GM23338 (cell line): ENCODE results near the gene HS1BP3. TPM values are rescaled to one million over a fixed set of nuclear protein-coding genes. Genes with fewer than 3 reads are reported as not detected.

Experiments used
- ATAC-seq: fragments of 200-7000 bp; cut with Tn5 transposase; 3 replicates; pipeline ENCODE4 v1.9.1; 2020
- DNase-seq: peaks from one replicate; pipeline ENCODE4 v3.0.0-alpha.2; 2015; ENCODE audit warnings: low spot score
- H2AFZ ChIP-seq: fragments of 200-600 bp; sonication (generic); 2 replicates; pipeline ENCODE4 v1.8.0; 2016; ENCODE audit warnings: antibody characterized with exemption, mild to moderate bottlenecking, moderate library complexity
- H3F3A ChIP-seq: fragments of 200-600 bp; sonication (generic); replicated peaks from 2 replicates; pipeline ENCODE4 v1.8.0; 2017; ENCODE audit warnings: antibody characterized with exemption, mixed run types, low read depth
- H3K27ac ChIP-seq: fragments of 200-600 bp; sonication (generic); 2 replicates; pipeline ENCODE4 v1.6.1; 2016; ENCODE audit warnings: low read depth
- H3K27me3 ChIP-seq: fragments of 200-600 bp; sonication (generic); 2 replicates; pipeline ENCODE4 v1.8.0; 2016; ENCODE audit warnings: mild to moderate bottlenecking, mixed run types, moderate library complexity; ENCODE audit not compliant: insufficient read depth
- H3K36me3 ChIP-seq: fragments of 200-600 bp; sonication (generic); 2 replicates; pipeline ENCODE4 v1.8.0; 2016; ENCODE audit warnings: mild to moderate bottlenecking; ENCODE audit not compliant: insufficient read depth
- H3K4me1 ChIP-seq: fragments of 200-600 bp; sonication (generic); 2 replicates; pipeline ENCODE4 v1.8.0; 2016; ENCODE audit warnings: mild to moderate bottlenecking, moderate library complexity; ENCODE audit not compliant: insufficient read depth
- H3K4me2 ChIP-seq: fragments of 200-600 bp; sonication (generic); 2 replicates; pipeline ENCODE4 v1.7.1; 2017; ENCODE audit warnings: mixed run types
- H3K4me3 ChIP-seq: fragments of 200-600 bp; sonication (generic); 2 replicates; pipeline ENCODE4 v1.6.1; 2016; ENCODE audit warnings: mixed run types
- H3K79me2 ChIP-seq: fragments of 200-600 bp; sonication (generic); replicated peaks from 2 replicates; pipeline ENCODE4 v1.8.0; 2017; ENCODE audit warnings: mild to moderate bottlenecking; ENCODE audit not compliant: insufficient read depth
- H3K9me2 ChIP-seq: fragments of 200-600 bp; sonication (generic); 2 replicates; pipeline ENCODE4 v1.8.0; 2017; ENCODE audit not compliant: insufficient read depth
- H4K20me1 ChIP-seq: fragments of 200-600 bp; sonication (generic); replicated peaks from 2 replicates; pipeline ENCODE4 v1.8.0; 2017; ENCODE audit warnings: mild to moderate bottlenecking; ENCODE audit not compliant: insufficient read depth
- H3K27ac Mint-ChIP-seq: 2 replicates; pipeline ENCODE4 v1.8.0; 2020; ENCODE audit warnings: inconsistent platforms, mild to moderate bottlenecking, moderate library complexity, mixed read lengths
- H3K27me3 Mint-ChIP-seq: 3 replicates; pipeline ENCODE4 v1.8.0; 2022; ENCODE audit warnings: low read depth, mild to moderate bottlenecking, moderate library complexity, mixed read lengths, inconsistent platforms; ENCODE audit not compliant: insufficient read depth, poor library complexity
- H3K36me3 Mint-ChIP-seq: 3 replicates; pipeline ENCODE4 v1.8.0; 2021; ENCODE audit warnings: low read depth, mild to moderate bottlenecking, inconsistent platforms, moderate library complexity, mixed read lengths
- H3K4me1 Mint-ChIP-seq: 3 replicates; pipeline ENCODE4 v1.8.0; 2020; ENCODE audit warnings: mild to moderate bottlenecking, inconsistent platforms, mixed read lengths
- H3K4me3 Mint-ChIP-seq: 3 replicates; pipeline ENCODE4 v1.8.0; 2021; ENCODE audit warnings: moderate library complexity, mild to moderate bottlenecking, inconsistent platforms, mixed read lengths
- H3K9me3 Mint-ChIP-seq: 3 replicates; pipeline ENCODE4 v1.8.0; 2020; ENCODE audit warnings: moderate library complexity, mild to moderate bottlenecking, inconsistent platforms, mixed read lengths
- CREB1 ChIP-seq: fragments of 250-450 bp; sonication (Bioruptor Pico); IDR thresholded peaks from 2 replicates; pipeline ENCODE4 v1.5.0; 2020; ENCODE audit warnings: low read depth, mild to moderate bottlenecking, moderate library complexity
- EZH2 ChIP-seq: fragments of 200-600 bp; sonication (generic); IDR thresholded peaks from one replicate; pipeline ENCODE4 v1.8.0; 2017; ENCODE audit warnings: antibody characterized with exemption, mild to moderate bottlenecking, low read depth; ENCODE audit not compliant: unreplicated experiment
- JUNB ChIP-seq: IDR thresholded peaks from one replicate; pipeline ENCODE4 v1.6.1; 2016; ENCODE audit warnings: antibody characterized with exemption; ENCODE audit not compliant: unreplicated experiment
- NANOG ChIP-seq: IDR thresholded peaks from 2 replicates; pipeline ENCODE4 v1.6.1; 2016; ENCODE audit warnings: antibody characterized with exemption, borderline replicate concordance
- STAT1 ChIP-seq: IDR thresholded peaks from one replicate; pipeline ENCODE4 v1.6.1; 2016; ENCODE audit warnings: antibody characterized with exemption; ENCODE audit not compliant: unreplicated experiment
- ZNF331 ChIP-seq: fragments of 250-450 bp; sonication (Bioruptor Pico); IDR thresholded peaks from 2 replicates; pipeline ENCODE4 v1.5.0; 2020; ENCODE audit warnings: low read depth, mild to moderate bottlenecking, moderate library complexity
- ZNF462 ChIP-seq: fragments of 250-450 bp; sonication (Bioruptor Pico); IDR thresholded peaks from 2 replicates; pipeline ENCODE4 v1.5.0; 2020; ENCODE audit warnings: mild to moderate bottlenecking, moderate library complexity
- polyA plus RNA-seq: library from polyadenylated mRNA; unstranded; fragments of >200 nt; fragmentation: Nextera tagmentation; extraction: Ambion mirVana; gene quantifications from 2 replicates; pipeline ENCODE4 v1.2.1, GENCODE V29; 2016
- total RNA-seq: library from RNA; depleted of rRNA; stranded (reverse); fragments of >200 nt; shearing (Covaris generic); gene quantifications from 2 replicates; pipeline ENCODE4 v1.2.3, GENCODE V29; 2014

The HS1BP3 gene
- total and polyA plus RNA-seq, 2 experiments from 2014 or later, result 7.2 to 15.0 TPM

GRCh38 chr2:20583425-20583881 is 67.4 kb downstream of the HS1BP3 start:
- H3K79me2 ChIP-seq, result no peaks in the 10 kb centered on the region
- Mint-ChIP-seq H3K36me3 (no peaks in the 10 kb centered on the region), H3K27ac (no peak overlapping the region), H3K9me3 (peaks cover 11% of the 10 kb centered on the region; the same call in 2 of the 3 replicates), H3K27me3 (peaks cover 10% of the 10 kb centered on the region), H3K4me3 (no peak overlapping the region), H3K4me1 (peaks cover 19% of the 10 kb centered on the region)
- peaks cover 14% of the 10 kb centered on the region; the same call in 1 of the 2 replicates for H3K9me2 ChIP-seq
- H3K4me2 ChIP-seq, result no peak overlapping the region
- peaks cover 10% of the 10 kb centered on the region; the same call in 1 of the 2 replicates for H3K4me1 ChIP-seq
- DNase-seq, result no peak
- H3F3A ChIP-seq, result no peaks in the 10 kb centered on the region
- no peak overlapping the region for H3K27ac ChIP-seq
- 0 out of 2 replicates have a peak, but pooled peaks cover 3% of the 10 kb centered on the region for H3K36me3 ChIP-seq
- no peak overlapping the region for H3K4me3 ChIP-seq
- H3K27me3 ChIP-seq, result no peaks in the 10 kb centered on the region
- H4K20me1 ChIP-seq, result no peaks in the 10 kb centered on the region
- no peak overlapping the region for H2AFZ ChIP-seq
- no peak for ATAC-seq
- TF ChIP-seq ZNF462 (CRISPR knock-in tag) (no peak), CREB1 (CRISPR knock-in tag) (no peak), ZNF331 (CRISPR knock-in tag) (no peak), STAT1 (no peak), EZH2 (no peak), JUNB (no peak), NANOG (no peak)
